ENCODE data around the gene FAM200B. TPM values are rescaled to one million over a fixed set of nuclear protein-coding genes. Genes with fewer than 3 reads are reported as not detected.
A peak's percentile ranks its signal among the peaks of the same experiment; 100 is the strongest.

The FAM200B gene
- total and polyA plus RNA-seq, 2 donors (not counting 3 experiments of a cell fraction or from before 2014, with no cell fraction given) = 13.9 to 24.6 TPM

DNA sequence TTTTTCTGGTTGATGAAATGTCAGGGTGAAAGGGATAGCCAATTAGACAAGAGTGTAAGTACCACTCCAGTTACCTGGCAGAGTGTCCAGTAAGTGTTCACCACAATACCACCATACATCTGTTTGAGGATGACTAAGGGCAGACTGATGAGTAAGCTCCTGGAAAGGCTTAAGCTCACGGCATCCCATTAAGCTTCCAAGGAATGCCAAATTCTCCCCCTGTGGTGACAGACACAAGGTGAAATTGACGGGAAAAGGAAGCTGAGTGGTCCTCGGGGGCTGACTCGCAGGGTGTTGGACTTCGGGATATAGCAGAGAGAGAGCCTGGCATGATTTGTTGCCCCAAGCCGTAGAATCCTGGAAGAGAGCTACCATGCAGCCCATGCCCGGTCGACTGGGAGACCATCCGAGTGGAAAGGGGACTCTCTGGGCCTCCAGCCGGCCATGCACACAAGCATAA lies 13.6 kb downstream of the FAM200B start:
- Histone ChIP-seq H3K9ac (replicated peaks; ENCODE audit: extremely low read depth, insufficient read depth, low read length) (no peak overlapping the region), H3K4me2 (ENCODE audit: insufficient read depth, low read length) (peak overlapping the region; percentile 4)

DNA sequence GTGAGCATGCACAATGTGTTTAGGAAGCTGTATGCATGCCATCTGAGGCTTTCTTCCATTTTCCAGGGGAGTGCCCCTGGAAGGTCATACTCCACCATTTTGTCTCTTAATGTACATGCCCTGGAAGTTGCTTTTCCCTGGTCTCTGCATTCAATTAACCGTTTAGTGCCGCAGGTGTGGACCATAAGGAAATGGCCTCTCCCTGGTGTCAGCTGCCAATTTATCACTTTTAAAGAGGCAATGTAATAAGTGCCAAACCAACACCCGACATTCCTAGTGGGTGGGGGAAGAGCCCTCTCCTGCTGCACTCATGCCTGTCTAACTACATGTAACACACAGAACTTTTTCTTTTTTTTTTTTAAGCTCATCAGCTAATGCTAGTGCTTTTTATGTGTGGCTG lies 14.1 kb downstream of the FAM200B start:
- no TSS peak for BruUV-seq (replicated peaks)
- H3K27ac ChIP-seq (ENCODE audit: insufficient read depth, low read depth, low read length) = no peak overlapping the region

More for the DNA sequence above, 13.6 kb downstream of the FAM200B start:
- Histone ChIP-seq H3K4me3 (replicated peaks in 1 of 3; ENCODE audit: insufficient read depth in 1 of 3, low read depth in 1 of 3, low read length in 3 of 3) (no peak overlapping the region), H3K27ac (ENCODE audit: insufficient read depth, low read depth, low read length) (no peak overlapping the region), H2AFZ (ENCODE audit: low read depth, low read length) (peak overlapping the region; percentile 54), H3K9me3 (replicated peaks; ENCODE audit: control insufficient read depth, insufficient read depth, low read length) (no peaks in the 10 kb centered on the region), H3K27me3 (ENCODE audit: control insufficient read depth in 2 of 2, insufficient read depth in 2 of 2, low read length in 2 of 2) (no peaks in the 10 kb centered on the region), H3K9me1 (replicated peaks; ENCODE audit: control insufficient read depth, extremely low read depth, insufficient read depth, low read length) (no peaks in the 10 kb centered on the region), H4K20me1 (replicated peaks; ENCODE audit: control insufficient read depth, extremely low read depth, insufficient read depth, low read length) (no peaks in the 10 kb centered on the region), H3K79me2 (ENCODE audit: control insufficient read depth, insufficient read depth, low read length) (no peaks in the 10 kb centered on the region), H3K36me3 (ENCODE audit: control insufficient read depth in 2 of 2, extremely low read depth in 1 of 2, insufficient read depth in 2 of 2, low read length in 2 of 2) (no peaks in the 10 kb centered on the region), H3K4me1 (ENCODE audit: control insufficient read depth, extremely low read depth, insufficient read depth, low read length) (peaks cover 26% of the 10 kb centered on the region)
- DNase-seq (ENCODE audit: low read depth, low spot score) (peak; percentile 43), FAIRE-seq (peak; percentile 66)
- intact Hi-C loops (cut with micrococcal nuclease) (no loop called here), dilution Hi-C loops (cut with MboI; ENCODE audit: extremely low pct_ligation_motif_present, low sequenced_read_pairs) (no loop called here)
- POLR2A ChIA-PET = interaction anchor here (0.7 kb wide), 1 partner anchor 10 kb away, joined by 7 read pairs; no protein-coding TSS in a partner anchor
- BruUV-seq (replicated peaks) = no TSS peak
- TF ChIP-seq JUN (IDR thresholded peaks at IDR 0.05; ENCODE audit: borderline replicate concordance, insufficient read depth, insufficient read length, low read depth) = peak; percentile 16
- no peak for TF ChIP-seq GATA2 (IDR thresholded peaks at IDR 0.05; ENCODE audit: insufficient read depth, insufficient read length, low read depth, low read length)
- peak; percentile 90 for TF ChIP-seq FOS (IDR thresholded peaks at IDR 0.05; ENCODE audit: borderline replicate concordance, insufficient read depth, low read length)
- CTCF ChIA-PET = interaction anchor here (0.8 to 1.6 kb wide), 4 partner anchors 13 to 261 kb away, joined by 3 to 4 read pairs (median 4); partner anchors contain the start of gene FAM200B

More for the DNA sequence above, 14.1 kb downstream of the FAM200B start:
- ChIA-PET CTCF (interaction anchor here (0.8 to 1.6 kb wide), 4 partner anchors 13 to 261 kb away, joined by 3 to 4 read pairs (median 4); partner anchors contain the start of gene FAM200B), POLR2A (no interaction called here)
- H3K79me2 ChIP-seq (ENCODE audit: control insufficient read depth, insufficient read depth, low read length) = no peaks in the 10 kb centered on the region
- H3K4me2 ChIP-seq (ENCODE audit: insufficient read depth, low read length) = no peak overlapping the region
- no peak for FAIRE-seq
- dilution Hi-C loops (cut with MboI; ENCODE audit: extremely low pct_ligation_motif_present, low sequenced_read_pairs) (no loop called here), intact Hi-C loops (cut with micrococcal nuclease) (no loop called here)
- H3K4me1 ChIP-seq (ENCODE audit: control insufficient read depth, extremely low read depth, insufficient read depth, low read length) = peaks cover 22% of the 10 kb centered on the region
- H4K20me1 ChIP-seq (replicated peaks; ENCODE audit: control insufficient read depth, extremely low read depth, insufficient read depth, low read length) = no peaks in the 10 kb centered on the region
- peak overlapping the region; percentile 54 for H2AFZ ChIP-seq (ENCODE audit: low read depth, low read length)
- H3K27me3 ChIP-seq (ENCODE audit: control insufficient read depth in 2 of 2, insufficient read depth in 2 of 2, low read length in 2 of 2) = no peaks in the 10 kb centered on the region
- DNase-seq (ENCODE audit: low read depth, low spot score) = no peak
- H3K9me1 ChIP-seq (replicated peaks; ENCODE audit: control insufficient read depth, extremely low read depth, insufficient read depth, low read length) = no peaks in the 10 kb centered on the region
- no peak overlapping the region for H3K9ac ChIP-seq (replicated peaks; ENCODE audit: extremely low read depth, insufficient read depth, low read length)
- H3K9me3 ChIP-seq (replicated peaks; ENCODE audit: control insufficient read depth, insufficient read depth, low read length) = no peaks in the 10 kb centered on the region
- TF ChIP-seq, protein P1, sequence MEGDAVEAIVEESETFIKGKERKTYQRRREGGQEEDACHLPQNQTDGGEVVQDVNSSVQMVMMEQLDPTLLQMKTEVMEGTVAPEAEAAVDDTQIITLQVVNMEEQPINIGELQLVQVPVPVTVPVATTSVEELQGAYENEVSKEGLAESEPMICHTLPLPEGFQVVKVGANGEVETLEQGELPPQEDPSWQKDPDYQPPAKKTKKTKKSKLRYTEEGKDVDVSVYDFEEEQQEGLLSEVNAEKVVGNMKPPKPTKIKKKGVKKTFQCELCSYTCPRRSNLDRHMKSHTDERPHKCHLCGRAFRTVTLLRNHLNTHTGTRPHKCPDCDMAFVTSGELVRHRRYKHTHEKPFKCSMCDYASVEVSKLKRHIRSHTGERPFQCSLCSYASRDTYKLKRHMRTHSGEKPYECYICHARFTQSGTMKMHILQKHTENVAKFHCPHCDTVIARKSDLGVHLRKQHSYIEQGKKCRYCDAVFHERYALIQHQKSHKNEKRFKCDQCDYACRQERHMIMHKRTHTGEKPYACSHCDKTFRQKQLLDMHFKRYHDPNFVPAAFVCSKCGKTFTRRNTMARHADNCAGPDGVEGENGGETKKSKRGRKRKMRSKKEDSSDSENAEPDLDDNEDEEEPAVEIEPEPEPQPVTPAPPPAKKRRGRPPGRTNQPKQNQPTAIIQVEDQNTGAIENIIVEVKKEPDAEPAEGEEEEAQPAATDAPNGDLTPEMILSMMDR (IDR thresholded peaks at IDR 0.05; ENCODE audit: extremely low read depth in 1 of 2, insufficient read depth in 1 of 2, low read depth in 1 of 2, low read length in 2 of 2) = no peak
- no peak for TF ChIP-seq POLR2AphosphoS5 (IDR thresholded peaks at IDR 0.05; ENCODE audit: insufficient read depth, low read depth, low read length)
- no peak for TF ChIP-seq POLR2A (IDR thresholded peaks at IDR 0.05; ENCODE audit: low read depth, low read length)
- no peak for TF ChIP-seq JUN (IDR thresholded peaks at IDR 0.05; ENCODE audit: borderline replicate concordance, insufficient read depth, insufficient read length, low read depth)
- TF ChIP-seq EZH2 (IDR thresholded peaks at IDR 0.05; ENCODE audit: borderline replicate concordance, low read depth, low read length, severe bottlenecking) = no peak
- TF ChIP-seq, protein P2, sequence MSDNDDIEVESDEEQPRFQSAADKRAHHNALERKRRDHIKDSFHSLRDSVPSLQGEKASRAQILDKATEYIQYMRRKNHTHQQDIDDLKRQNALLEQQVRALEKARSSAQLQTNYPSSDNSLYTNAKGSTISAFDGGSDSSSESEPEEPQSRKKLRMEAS (IDR thresholded peaks at IDR 0.05; ENCODE audit: insufficient read depth, insufficient read length) = no peak
- no peak for TF ChIP-seq MYC (IDR thresholded peaks at IDR 0.05; ENCODE audit: low read depth, low read length)
- no peak for TF ChIP-seq FOS (IDR thresholded peaks at IDR 0.05; ENCODE audit: borderline replicate concordance, insufficient read depth, low read length)
- no peak for TF ChIP-seq GATA2 (IDR thresholded peaks at IDR 0.05; ENCODE audit: insufficient read depth, insufficient read length, low read depth, low read length)
- no peak overlapping the region for H3K4me3 ChIP-seq (replicated peaks in 1 of 3; ENCODE audit: insufficient read depth in 1 of 3, low read depth in 1 of 3, low read length in 3 of 3)
- no peaks in the 10 kb centered on the region for H3K36me3 ChIP-seq (ENCODE audit: control insufficient read depth in 2 of 2, extremely low read depth in 1 of 2, insufficient read depth in 2 of 2, low read length in 2 of 2)
